Ovary (tissue), 3 donors: ENCODE results near the gene SLC10A2.

ENCODE experiments used
- POLR2A ChIP-seq: fragments of 450-650 bp; IDR thresholded peaks from one replicate; pipeline ENCODE4 v1.6.1; 2017; ENCODE audit warnings: antibody characterized with exemption, mild to moderate bottlenecking, moderate library complexity
- TF ChIP-seq, protein P1 (sequence below), 3 donors: fragments of 450-650 bp in 2 of 3; fragments of 200-600 bp in 1 of 3; IDR thresholded peaks; one replicate each; pipeline versions ENCODE4 v1.5.1 to v1.8.0; 2016 to 2022; ENCODE audit warnings: antibody characterized with exemption in 3 of 3, mild to moderate bottlenecking in 1 of 3
- donor health status: DM: no; HTN: no; CAD: no.

DNA sequence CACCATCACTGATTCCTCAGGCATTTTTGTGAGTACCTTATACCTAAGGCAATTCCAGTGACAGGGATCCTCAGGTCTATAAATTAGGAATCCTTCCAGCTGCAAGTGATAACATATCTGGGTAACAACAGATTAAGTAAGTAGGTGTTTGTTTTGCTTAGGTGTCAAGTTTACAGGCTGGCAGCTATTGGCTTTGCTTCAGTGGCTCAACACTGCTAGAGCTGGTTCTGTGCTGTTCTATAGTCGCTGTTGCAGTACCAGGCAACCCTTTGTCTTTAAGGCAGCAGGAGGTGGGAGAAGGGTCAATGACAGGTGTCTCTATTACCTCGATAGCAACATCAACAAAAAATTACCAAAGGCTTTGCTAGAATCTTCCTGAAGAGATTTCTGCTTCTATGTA lies 27.0 kb downstream of the SLC10A2 start:
- TF ChIP-seq, protein P1, sequence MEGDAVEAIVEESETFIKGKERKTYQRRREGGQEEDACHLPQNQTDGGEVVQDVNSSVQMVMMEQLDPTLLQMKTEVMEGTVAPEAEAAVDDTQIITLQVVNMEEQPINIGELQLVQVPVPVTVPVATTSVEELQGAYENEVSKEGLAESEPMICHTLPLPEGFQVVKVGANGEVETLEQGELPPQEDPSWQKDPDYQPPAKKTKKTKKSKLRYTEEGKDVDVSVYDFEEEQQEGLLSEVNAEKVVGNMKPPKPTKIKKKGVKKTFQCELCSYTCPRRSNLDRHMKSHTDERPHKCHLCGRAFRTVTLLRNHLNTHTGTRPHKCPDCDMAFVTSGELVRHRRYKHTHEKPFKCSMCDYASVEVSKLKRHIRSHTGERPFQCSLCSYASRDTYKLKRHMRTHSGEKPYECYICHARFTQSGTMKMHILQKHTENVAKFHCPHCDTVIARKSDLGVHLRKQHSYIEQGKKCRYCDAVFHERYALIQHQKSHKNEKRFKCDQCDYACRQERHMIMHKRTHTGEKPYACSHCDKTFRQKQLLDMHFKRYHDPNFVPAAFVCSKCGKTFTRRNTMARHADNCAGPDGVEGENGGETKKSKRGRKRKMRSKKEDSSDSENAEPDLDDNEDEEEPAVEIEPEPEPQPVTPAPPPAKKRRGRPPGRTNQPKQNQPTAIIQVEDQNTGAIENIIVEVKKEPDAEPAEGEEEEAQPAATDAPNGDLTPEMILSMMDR (IDR thresholded peaks at IDR 0.05): no peak
- no peak for TF ChIP-seq POLR2A
